ENCODE measurements around the gene RTN1. TPM values are rescaled to one million over a fixed set of nuclear protein-coding genes. Genes with fewer than 3 reads are reported as not detected.

RTN1 gene
- total RNA-seq, 1 experiment from 2014 or later, result not detected

- DNase-seq (ENCODE audit: low spot score), result no peak
- in situ Hi-C loops (cut with HindIII; ENCODE audit: low sequenced_read_pairs), result no loop called here
Measured at GRCh38 chr14:59585891-59586554, 284.6 kb downstream of the RTN1 start.

GRCh38 chr14:59583755-59584154, 286.8 kb downstream of the RTN1 start:
- peak; percentile 83 for DNase-seq (ENCODE audit: low spot score)
- in situ Hi-C loops (cut with HindIII; ENCODE audit: low sequenced_read_pairs), result no loop called here

DNA sequence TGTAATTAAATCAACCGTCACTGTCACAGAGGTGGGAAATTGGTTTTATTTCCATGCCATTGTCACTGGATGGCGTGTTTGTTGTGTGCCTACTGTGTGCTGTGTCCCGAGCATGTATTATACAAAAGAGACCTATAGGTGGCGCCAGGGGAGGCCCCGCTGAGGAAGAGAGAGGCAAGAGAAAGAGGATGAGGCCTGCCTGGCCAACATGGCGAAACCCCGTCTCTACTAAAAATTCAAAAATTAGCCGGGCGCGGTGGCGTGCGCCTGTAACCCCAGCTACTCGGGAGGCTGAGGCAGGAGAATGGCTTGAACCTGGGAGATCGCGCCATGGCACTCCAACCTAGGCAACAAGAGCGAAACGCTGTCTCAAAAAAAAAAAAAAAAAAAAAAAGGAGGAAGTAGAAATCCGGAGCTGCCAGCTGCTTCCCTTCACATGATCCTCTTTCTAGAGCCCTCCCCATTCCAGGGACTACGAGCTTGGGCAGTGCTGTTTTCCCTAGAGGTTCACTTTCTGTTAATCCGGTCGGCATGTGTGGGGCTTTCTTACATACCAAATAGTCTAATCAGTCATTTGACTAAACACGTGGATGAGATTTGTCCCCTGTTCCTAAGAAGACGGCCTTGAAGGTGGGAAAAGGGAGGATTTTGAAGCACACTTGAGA, 287.6 kb downstream of the RTN1 start:
- no peak for DNase-seq (ENCODE audit: low spot score)
- in situ Hi-C loops (cut with HindIII; ENCODE audit: low sequenced_read_pairs), result no loop called here

GRCh38 chr14:59582161-59582560, 288.4 kb downstream of the RTN1 start:
- in situ Hi-C loops (cut with HindIII; ENCODE audit: low sequenced_read_pairs), result no loop called here
- DNase-seq (ENCODE audit: low spot score), result peak; percentile 97

GRCh38 chr14:59580911-59581310, 289.7 kb downstream of the RTN1 start:
- in situ Hi-C loops (cut with HindIII; ENCODE audit: low sequenced_read_pairs), result no loop called here
- DNase-seq (ENCODE audit: low spot score), result no peak

DNA sequence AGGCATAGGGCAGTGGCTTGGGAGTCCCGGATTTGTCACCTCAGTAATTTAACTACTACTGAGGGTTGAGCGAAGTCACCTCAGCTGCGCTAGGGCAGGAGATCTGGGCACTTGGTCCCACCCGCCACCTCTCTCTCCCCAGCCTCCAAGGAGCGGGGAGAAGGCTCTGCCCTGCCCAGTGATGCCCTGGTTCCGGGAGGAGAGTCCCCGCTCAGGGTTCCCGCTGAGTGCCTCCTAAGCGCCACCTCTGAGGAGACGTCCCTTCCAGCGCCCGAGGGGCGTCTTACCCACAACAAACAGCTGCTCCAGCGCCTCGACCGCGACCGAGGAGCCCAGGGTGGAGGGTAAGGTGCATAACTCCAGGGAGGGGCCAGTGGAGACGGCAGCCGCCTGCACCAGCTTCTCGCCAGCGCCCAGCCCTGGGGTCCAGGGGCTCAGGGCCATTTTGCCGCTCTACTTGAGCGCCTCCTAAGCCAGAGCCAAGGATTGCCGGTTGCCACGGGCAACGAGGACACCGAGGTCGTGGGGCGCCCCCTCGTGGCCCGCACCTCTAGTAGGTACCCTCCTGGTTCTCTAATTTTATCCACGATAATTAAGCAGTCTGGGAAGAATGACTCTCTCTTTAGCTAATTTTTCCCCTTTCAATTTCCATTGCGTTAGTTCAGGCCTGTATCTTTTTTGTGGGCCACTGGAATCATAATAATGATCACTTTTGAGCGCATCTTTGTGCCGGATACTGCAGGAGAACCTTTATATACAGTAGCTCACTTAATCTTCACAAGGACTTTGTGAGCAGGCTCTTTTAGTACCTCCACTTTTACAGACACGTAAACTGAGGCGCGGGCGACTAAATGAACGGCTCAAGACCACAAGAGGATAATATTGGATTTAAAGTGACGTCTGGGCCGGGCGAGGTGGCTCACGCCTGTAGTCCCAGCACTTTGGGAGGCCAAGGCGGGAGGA, 294.0 kb downstream of the RTN1 start, which contains the start of gene CCDC175:
TSS of gene CCDC175 (minus strand) at position 481 of the 963 bp plus-strand sequence. CDS start at position 444, 37 bp downstream.
- DNase-seq (ENCODE audit: low spot score), result peak; percentile 94
- in situ Hi-C loops (cut with HindIII; ENCODE audit: low sequenced_read_pairs), result no loop called here

GRCh38 chr14:59570122-59570521, 300.5 kb downstream of the RTN1 start:
- in situ Hi-C loops (cut with HindIII; ENCODE audit: low sequenced_read_pairs), result no loop called here
- DNase-seq (ENCODE audit: low spot score), result no peak

GRCh38 chr14:59566725-59567124, 303.9 kb downstream of the RTN1 start:
- in situ Hi-C loops (cut with HindIII; ENCODE audit: low sequenced_read_pairs), result no loop called here
- DNase-seq (ENCODE audit: low spot score), result peak; percentile 72

- DNase-seq (ENCODE audit: low spot score), result no peak
- in situ Hi-C loops (cut with HindIII; ENCODE audit: low sequenced_read_pairs), result no loop called here
Measured at GRCh38 chr14:59566296-59566695, 304.3 kb downstream of the RTN1 start.

DNA sequence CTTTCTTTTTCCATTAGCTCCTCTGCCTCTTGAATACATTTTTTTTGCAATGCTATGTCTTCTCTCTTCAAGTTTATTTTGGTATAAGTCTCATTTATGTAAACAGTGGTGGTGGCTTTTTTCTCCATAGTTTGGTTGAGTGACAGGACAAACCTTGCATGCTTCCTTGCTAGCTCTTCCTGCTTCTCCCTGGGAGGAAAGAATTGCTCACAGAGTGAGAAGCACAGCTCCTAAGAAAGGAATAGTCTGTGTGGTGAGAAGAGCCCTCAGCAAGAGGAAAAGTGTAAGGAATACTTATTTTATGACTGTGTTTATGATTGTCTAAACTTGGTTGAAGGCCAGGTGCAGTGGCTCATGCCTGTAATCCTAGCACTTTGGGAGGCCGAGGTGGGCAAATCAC, 305.5 kb downstream of the RTN1 start:
- in situ Hi-C loops (cut with HindIII; ENCODE audit: low sequenced_read_pairs), result no loop called here
- no peak for DNase-seq (ENCODE audit: low spot score)

GRCh38 chr14:59564366-59564765, 306.2 kb downstream of the RTN1 start:
- in situ Hi-C loops (cut with HindIII; ENCODE audit: low sequenced_read_pairs), result no loop called here
- peak; percentile 90 for DNase-seq (ENCODE audit: low spot score)

DNA sequence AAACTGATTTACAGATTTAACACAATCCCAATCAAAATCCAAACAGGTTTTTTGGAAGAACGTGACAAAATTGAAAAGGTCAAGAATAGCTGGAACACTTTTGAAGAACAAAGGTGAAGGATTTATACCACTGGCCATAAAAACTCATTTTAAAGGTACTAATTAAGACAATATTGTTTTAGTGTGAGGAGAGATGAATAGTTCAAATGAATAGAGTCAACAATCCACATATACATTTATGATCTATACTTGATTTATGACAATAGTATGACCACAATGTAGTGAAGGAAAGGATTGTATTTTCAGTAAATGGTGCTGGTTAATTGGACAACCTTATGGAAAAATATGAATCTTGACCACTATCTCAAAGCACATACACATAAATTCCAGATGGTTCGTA, 323.3 kb downstream of the RTN1 start:
- DNase-seq (ENCODE audit: low spot score), result no peak
- in situ Hi-C loops (cut with HindIII; ENCODE audit: low sequenced_read_pairs), result no loop called here

Other genes with a start within 250 kb of the RTN1 start
- not detected in 2 replicates for gene LRRC9, start 49.4 kb upstream of the RTN1 start, total RNA-seq (2014; rRNA removed; shearing (Covaris generic))
- gene PCNX4, start 221.1 kb upstream of the RTN1 start, total RNA-seq (2014; rRNA removed; shearing (Covaris generic)), result 63.6 and 129 TPM in 2 replicates